DOHH2 (cell line): Measurements from ENCODE around the gene RPUSD3.

Experiments used
- H3F3A ChIP-seq: fragments of 200-600 bp; sonication (generic), shearing (Covaris generic); 2 replicates; pipeline ENCODE4 v1.6.0; 2016; ENCODE audit warnings: antibody characterized with exemption, mild to moderate bottlenecking; ENCODE audit not compliant: control insufficient read depth, insufficient read depth
- H3K27ac ChIP-seq: fragments of 200-600 bp; sonication (generic); 2 replicates; pipeline ENCODE4 v1.5.1; 2014; ENCODE audit warnings: low read depth, mild to moderate bottlenecking, low read length, moderate library complexity
- H3K27me3 ChIP-seq: fragments of 200-600 bp; sonication (generic); 2 replicates; pipeline ENCODE4 v1.6.1; 2014; ENCODE audit warnings: mild to moderate bottlenecking, low read length, mixed read lengths; ENCODE audit not compliant: control insufficient read depth
- H3K36me3 ChIP-seq: fragments of 200-600 bp; sonication (generic); 2 replicates; pipeline ENCODE4 v1.6.1; 2014; ENCODE audit warnings: mild to moderate bottlenecking, low read length, moderate library complexity, mixed read lengths; ENCODE audit not compliant: control insufficient read depth
- H3K4me1 ChIP-seq: fragments of 200-600 bp; sonication (generic); 2 replicates; pipeline ENCODE4 v1.6.1; 2014; ENCODE audit warnings: mild to moderate bottlenecking, low read length, mixed read lengths; ENCODE audit not compliant: control insufficient read depth
- H3K4me2 ChIP-seq: fragments of 200-600 bp; sonication (generic); 2 replicates; pipeline ENCODE4 v1.6.0; 2014; ENCODE audit warnings: mild to moderate bottlenecking, low read length, moderate library complexity
- H3K4me3 ChIP-seq: fragments of 200-600 bp; sonication (generic); 2 replicates; pipeline ENCODE4 v1.5.1; 2014; ENCODE audit warnings: mild to moderate bottlenecking, low read length, mixed read lengths
- H3K79me2 ChIP-seq: fragments of 200-600 bp; sonication (generic); 2 replicates; pipeline ENCODE4 v1.6.1; 2014; ENCODE audit warnings: mild to moderate bottlenecking, low read length, mixed read lengths; ENCODE audit not compliant: control insufficient read depth
- H3K9me2 ChIP-seq: fragments of 200-600 bp; sonication (generic); replicated peaks from 2 replicates; pipeline ENCODE4 v1.6.1; 2014; ENCODE audit warnings: mild to moderate bottlenecking, low read length, mixed read lengths; ENCODE audit not compliant: control insufficient read depth
- H3K9me3 ChIP-seq: fragments of 200-600 bp; sonication (generic); 2 replicates; pipeline ENCODE4 v1.6.1; 2014; ENCODE audit warnings: antibody characterized with exemption, low read length, mixed read lengths; ENCODE audit not compliant: control insufficient read depth, insufficient read depth
- H4K20me1 ChIP-seq: fragments of 200-600 bp; sonication (generic); 2 replicates; pipeline ENCODE4 v1.6.0; 2014; ENCODE audit warnings: low read depth, mild to moderate bottlenecking, antibody characterized with exemption, low read length, moderate library complexity; ENCODE audit not compliant: control insufficient read depth, insufficient read depth
- EZH2phosphoT487 ChIP-seq: fragments of 200-600 bp; sonication (generic); IDR thresholded peaks from 2 replicates; pipeline ENCODE4 v1.6.1; 2017; ENCODE audit warnings: borderline replicate concordance, mild to moderate bottlenecking, antibody characterized with exemption, low read length, moderate library complexity, mixed read lengths
- TF ChIP-seq, protein P1 (sequence below): fragments of 200-600 bp; sonication (generic); IDR thresholded peaks from one replicate; pipeline ENCODE4 v1.5.1; 2014; ENCODE audit warnings: antibody characterized with exemption, mild to moderate bottlenecking, low read depth, low read length; ENCODE audit not compliant: poor library complexity, severe bottlenecking

RPUSD3 gene

DNA sequence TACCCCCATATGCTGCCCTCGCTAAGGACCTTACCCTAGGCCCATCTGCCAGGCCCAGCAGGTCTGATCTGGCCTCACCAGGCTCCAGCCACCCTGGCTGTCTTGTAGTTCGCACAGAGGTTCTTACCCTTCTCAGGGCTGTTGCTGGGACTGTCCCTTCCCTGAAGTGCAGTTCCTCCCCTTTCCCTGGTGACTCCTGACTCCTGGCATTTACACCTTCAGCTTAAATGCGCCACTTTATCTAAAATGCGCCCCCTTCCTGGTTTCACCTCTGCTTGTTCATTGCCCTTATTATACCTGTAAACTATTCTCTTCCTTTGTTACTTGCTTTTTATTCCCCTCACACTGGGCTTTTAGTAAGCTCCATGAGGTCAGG is 34.6 kb downstream of the RPUSD3 start:
- peak overlapping the region; percentile 65 for H3K27ac ChIP-seq

GRCh38 chr3:9808345-9809037 is 35.3 kb downstream of the RPUSD3 start:
- TF ChIP-seq, protein P1, sequence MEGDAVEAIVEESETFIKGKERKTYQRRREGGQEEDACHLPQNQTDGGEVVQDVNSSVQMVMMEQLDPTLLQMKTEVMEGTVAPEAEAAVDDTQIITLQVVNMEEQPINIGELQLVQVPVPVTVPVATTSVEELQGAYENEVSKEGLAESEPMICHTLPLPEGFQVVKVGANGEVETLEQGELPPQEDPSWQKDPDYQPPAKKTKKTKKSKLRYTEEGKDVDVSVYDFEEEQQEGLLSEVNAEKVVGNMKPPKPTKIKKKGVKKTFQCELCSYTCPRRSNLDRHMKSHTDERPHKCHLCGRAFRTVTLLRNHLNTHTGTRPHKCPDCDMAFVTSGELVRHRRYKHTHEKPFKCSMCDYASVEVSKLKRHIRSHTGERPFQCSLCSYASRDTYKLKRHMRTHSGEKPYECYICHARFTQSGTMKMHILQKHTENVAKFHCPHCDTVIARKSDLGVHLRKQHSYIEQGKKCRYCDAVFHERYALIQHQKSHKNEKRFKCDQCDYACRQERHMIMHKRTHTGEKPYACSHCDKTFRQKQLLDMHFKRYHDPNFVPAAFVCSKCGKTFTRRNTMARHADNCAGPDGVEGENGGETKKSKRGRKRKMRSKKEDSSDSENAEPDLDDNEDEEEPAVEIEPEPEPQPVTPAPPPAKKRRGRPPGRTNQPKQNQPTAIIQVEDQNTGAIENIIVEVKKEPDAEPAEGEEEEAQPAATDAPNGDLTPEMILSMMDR = peak; percentile 53
- TF ChIP-seq EZH2phosphoT487 = no peak
- peaks cover 25% of the 10 kb centered on the region for H3F3A ChIP-seq
- no peaks in the 10 kb centered on the region for H4K20me1 ChIP-seq
- H3K4me1 ChIP-seq = peaks cover 29% of the 10 kb centered on the region
- H3K36me3 ChIP-seq = peaks cover 70% of the 10 kb centered on the region
- H3K27me3 ChIP-seq = no peaks in the 10 kb centered on the region
- H3K9me3 ChIP-seq = no peaks in the 10 kb centered on the region
- H3K27ac ChIP-seq = peak overlapping the region; percentile 65
- no peaks in the 10 kb centered on the region for H3K9me2 ChIP-seq
- H3K79me2 ChIP-seq = no peaks in the 10 kb centered on the region
- H3K4me2 ChIP-seq = peak overlapping the region; percentile 96
- H3K4me3 ChIP-seq = peak overlapping the region; percentile 80

More for the DNA sequence above, 34.6 kb downstream of the RPUSD3 start:
- Histone ChIP-seq H3K9me3 (no peaks in the 10 kb centered on the region), H3K4me2 (peak overlapping the region; percentile 96), H4K20me1 (no peaks in the 10 kb centered on the region), H3K4me1 (peaks cover 29% of the 10 kb centered on the region), H3K36me3 (peaks cover 63% of the 10 kb centered on the region), H3K79me2 (no peaks in the 10 kb centered on the region), H3K4me3 (peak overlapping the region; percentile 80), H3K9me2 (no peaks in the 10 kb centered on the region), H3K27me3 (no peaks in the 10 kb centered on the region), H3F3A (peaks cover 25% of the 10 kb centered on the region)
- TF ChIP-seq EZH2phosphoT487 = no peak

- no peaks in the 10 kb centered on the region for H3K27me3 ChIP-seq
- peaks cover 25% of the 10 kb centered on the region for H3F3A ChIP-seq
- H3K4me1 ChIP-seq = peaks cover 29% of the 10 kb centered on the region
- H3K9me2 ChIP-seq = no peaks in the 10 kb centered on the region
- no peak for TF ChIP-seq EZH2phosphoT487
- TF ChIP-seq, protein P1 = no peak
- H3K79me2 ChIP-seq = no peaks in the 10 kb centered on the region
- H3K27ac ChIP-seq = peak overlapping the region; percentile 10; the same call in 1 of the 2 replicates
- peak overlapping the region; percentile 96 for H3K4me2 ChIP-seq
- peaks cover 72% of the 10 kb centered on the region for H3K36me3 ChIP-seq
- no peak overlapping the region for H3K4me3 ChIP-seq
- H4K20me1 ChIP-seq = no peaks in the 10 kb centered on the region
- H3K9me3 ChIP-seq = no peaks in the 10 kb centered on the region
Measured at GRCh38 chr3:9807981-9808344, 35.8 kb downstream of the RPUSD3 start.
